NCI-H524 treated with DMSO at 0.1 percent for 48 hours (cell line): ENCODE data around the gene RTN4R.

Experiments
- DNase-seq: peaks from one replicate; lab custom pipeline; 2025; lab: John Stamatoyannopoulos, UW

Gene RTN4R

GRCh38 chr22:20228939-20229272 lies 39.2 kb downstream of the RTN4R start:
- no peak for DNase-seq

GRCh38 chr22:20228055-20228938 lies 39.8 kb downstream of the RTN4R start:
- DNase-seq: no peak

- no peak for DNase-seq
Measured at GRCh38 chr22:20227363-20227762, 40.8 kb downstream of the RTN4R start.

- no peak for DNase-seq
Measured at GRCh38 chr22:20226760-20227350, 41.3 kb downstream of the RTN4R start.

- DNase-seq: no peak
Measured at GRCh38 chr22:20226077-20226716, 41.9 kb downstream of the RTN4R start.

GRCh38 chr22:20225693-20225966 lies 42.5 kb downstream of the RTN4R start:
- no peak for DNase-seq

- DNase-seq: no peak
Measured at GRCh38 chr22:20224917-20225692, 43.0 kb downstream of the RTN4R start.

GRCh38 chr22:20224256-20224626 lies 43.9 kb downstream of the RTN4R start:
- DNase-seq: no peak

- DNase-seq: no peak
Measured at GRCh38 chr22:20223421-20224255, 44.5 kb downstream of the RTN4R start.

- no peak for DNase-seq
Measured at GRCh38 chr22:20222764-20223420, 45.2 kb downstream of the RTN4R start.

- no peak for DNase-seq
Measured at GRCh38 chr22:20221421-20222340, 46.4 kb downstream of the RTN4R start.

- no peak for DNase-seq
Measured at GRCh38 chr22:20220629-20221026, 47.5 kb downstream of the RTN4R start.

GRCh38 chr22:20219667-20220628 lies 48.2 kb downstream of the RTN4R start:
- no peak for DNase-seq

- DNase-seq: no peak
Measured at GRCh38 chr22:20218987-20219386, 49.1 kb downstream of the RTN4R start.

GRCh38 chr22:20218326-20218872 lies 49.7 kb downstream of the RTN4R start:
- peak; percentile 25 for DNase-seq

- DNase-seq: no peak
Measured at GRCh38 chr22:20217563-20217962, 50.6 kb downstream of the RTN4R start.

- DNase-seq: no peak
Measured at GRCh38 chr22:20216863-20217499, 51.1 kb downstream of the RTN4R start.

GRCh38 chr22:20215742-20216141 lies 52.4 kb downstream of the RTN4R start:
- no peak for DNase-seq
